NCI-H187 treated with DMSO at 0.1 percent for 48 hours (cell line): ENCODE results near the gene SUN3.
"Not testable (repeated sequence)": the region's sequence is repeated elsewhere in the genome, so short reads cannot be mapped to it uniquely, and the experiment has no call there.

Experiments used
- DNase-seq: peaks from one replicate; lab custom pipeline; 2025; lab: John Stamatoyannopoulos, UW

SUN3 gene

DNA sequence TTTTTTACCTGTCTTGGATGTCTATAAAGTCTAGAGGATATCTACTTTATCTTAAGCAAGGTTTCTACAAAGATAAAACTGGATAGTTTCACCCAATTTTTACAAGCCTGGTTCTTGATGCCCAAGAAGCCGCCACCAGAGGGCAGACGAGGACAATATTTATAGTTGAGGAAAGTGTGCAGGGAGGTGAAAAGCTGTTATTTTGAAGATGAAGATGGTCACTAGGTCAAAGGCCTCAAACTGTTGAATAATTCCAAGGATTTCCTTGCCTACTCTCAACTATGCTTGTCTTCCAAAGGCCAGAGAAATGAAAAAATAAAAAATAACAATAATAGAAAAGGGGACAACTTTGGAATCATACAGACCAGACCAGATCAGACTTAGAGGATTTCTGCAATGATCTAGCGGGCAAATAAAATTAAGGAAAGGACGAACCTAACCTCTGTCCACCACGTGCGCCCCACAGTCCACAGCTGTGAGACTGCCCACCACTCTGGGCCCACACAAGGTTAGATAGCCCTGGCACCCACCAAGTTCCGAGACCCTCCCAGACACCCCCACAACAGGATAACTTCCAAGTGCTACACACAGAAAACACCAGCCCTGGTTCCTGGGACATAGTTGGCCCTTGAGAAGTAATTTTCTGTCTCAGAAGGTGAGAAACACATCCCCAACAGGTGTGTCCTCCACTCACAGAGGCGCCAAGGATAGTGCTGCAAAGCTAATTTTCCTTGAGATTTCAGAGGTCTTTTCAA lies 83.5 kb downstream of the SUN3 start:
- DNase-seq = no peak

- DNase-seq = no peak
Measured at GRCh38 chr7:47944536-47945260, 84.2 kb downstream of the SUN3 start.

DNA sequence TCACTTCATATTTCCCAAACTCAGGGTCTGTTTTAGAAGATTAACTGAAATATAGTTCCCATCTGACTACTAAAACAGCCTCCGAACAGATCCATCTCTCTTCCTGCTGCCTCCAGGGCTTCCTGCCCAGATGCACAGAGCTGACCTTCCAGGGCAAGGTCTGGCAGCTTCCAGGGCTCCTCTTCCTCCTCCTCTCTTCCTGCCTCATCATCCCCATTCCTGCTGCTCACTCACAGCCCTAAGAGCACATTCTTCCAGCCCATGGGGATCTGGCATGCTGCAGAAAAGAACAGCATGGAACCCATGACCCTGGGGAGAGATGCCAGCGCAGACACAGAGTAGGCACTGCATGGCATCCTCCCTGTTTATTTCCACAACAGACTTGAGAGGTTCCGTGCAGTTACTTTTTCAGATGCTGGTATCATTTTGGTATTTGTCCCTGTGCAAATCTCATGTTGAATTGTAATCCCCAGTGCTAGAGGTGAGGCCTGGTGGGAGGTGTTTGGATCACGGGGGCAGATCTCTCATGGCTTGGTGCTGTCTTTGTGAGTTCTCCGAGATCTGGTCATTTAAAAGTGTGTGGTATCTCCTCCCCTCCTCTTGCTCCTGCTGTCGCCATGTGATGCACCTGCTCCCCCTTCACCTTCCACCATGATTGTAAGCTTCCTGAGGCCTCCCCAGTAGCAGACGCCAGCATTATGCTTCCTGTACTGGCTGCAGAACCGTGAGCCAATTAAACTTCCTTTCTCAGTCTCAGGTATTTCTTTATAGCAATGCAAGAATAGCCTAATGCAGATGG lies 85.0 kb downstream of the SUN3 start:
- DNase-seq = no peak

- DNase-seq = not testable (repeated sequence)
Measured at GRCh38 chr7:47942651-47943050, 86.3 kb downstream of the SUN3 start.

DNA sequence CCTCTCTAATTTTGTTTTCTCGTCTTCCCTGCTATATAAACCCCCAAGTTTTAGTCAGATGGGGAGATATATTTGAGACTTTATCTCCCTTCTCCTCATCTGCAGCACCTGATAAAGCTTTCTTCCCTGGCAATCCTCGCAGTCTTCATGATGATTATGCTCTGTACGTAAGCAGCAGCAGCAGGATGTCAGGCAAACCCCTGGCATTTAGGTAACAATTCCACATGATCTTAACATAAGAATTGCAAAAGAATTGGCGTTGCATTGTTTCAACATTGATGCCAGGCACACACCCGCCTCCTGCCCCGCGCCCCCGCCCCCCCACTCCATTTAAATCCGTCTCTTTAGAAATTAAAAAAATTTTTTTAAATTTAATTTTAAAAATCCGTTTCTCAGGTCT lies 86.8 kb downstream of the SUN3 start:
- DNase-seq = no peak

- no peak for DNase-seq
Measured at GRCh38 chr7:47941136-47941844, 87.6 kb downstream of the SUN3 start.

- DNase-seq = no peak
Measured at GRCh38 chr7:47940088-47941013, 88.6 kb downstream of the SUN3 start.

- DNase-seq = no peak
Measured at GRCh38 chr7:47939425-47940036, 89.4 kb downstream of the SUN3 start.

GRCh38 chr7:47938574-47939165 lies 90.2 kb downstream of the SUN3 start:
- no peak for DNase-seq

DNA sequence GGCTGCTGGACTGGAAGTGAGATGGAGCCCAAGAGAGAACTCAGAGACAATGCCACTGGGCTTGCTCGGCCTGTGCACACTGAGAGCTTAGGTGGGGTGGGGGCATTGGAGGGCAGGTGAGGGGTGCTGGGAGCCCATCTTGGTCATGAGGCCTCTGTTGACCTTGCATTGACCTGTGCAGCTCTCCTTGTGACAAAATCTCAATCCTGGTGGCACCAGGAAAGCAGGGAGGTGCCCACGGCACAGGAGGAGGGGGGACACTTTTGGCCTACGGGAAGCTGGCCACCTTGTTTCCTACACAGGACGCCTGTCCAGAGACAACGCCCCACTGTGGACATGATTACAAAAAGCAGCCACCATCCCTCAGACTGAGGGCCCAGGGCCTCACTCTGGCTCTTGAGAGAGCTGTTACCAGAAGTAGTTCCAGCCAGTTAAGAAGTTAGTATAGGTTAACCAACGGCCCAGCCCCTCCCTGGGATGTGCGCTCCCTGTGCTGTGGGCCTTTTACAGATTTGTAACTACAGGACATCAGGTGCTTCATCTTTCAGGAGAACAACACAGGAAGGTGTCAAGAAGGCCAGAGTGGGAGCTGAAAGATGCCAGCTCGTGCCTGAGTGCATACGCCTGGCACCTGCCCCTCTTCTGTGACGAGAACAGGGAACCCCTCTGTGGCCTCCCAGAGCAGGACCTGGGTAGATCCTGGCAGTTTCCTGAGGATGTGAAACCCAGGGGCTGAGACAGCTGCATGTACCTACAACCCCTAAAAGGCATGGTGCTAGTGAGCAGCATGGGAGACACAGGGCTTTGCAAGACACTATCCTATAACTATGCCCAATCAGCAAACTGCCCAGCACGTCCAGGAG lies 91.0 kb downstream of the SUN3 start:
- DNase-seq = no peak
